ENCODE data around the gene SLC9A4.
A peak's percentile ranks its signal among the peaks of the same experiment; 100 is the strongest.

The SLC9A4 gene

DNA sequence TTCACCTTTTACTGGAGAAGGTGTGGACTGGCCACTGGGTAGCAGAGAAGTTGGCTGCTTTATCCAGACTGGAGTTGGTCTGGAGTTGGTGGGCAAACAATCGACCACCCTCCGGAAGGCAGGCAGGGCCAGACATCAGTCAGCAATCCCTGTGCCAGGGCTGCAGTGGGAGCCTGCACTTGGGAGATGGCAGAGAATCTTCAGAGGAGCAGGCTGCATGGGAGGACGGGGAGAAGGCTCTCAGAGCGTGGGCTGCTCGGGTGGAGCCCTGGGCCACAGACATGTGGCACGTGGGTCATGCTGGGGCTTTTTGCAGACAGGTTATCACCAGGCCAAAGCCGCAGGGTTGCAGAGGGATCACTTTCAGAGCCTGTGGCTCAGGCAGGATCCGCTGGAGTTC lies 29.6 kb downstream of the SLC9A4 start:
- DNase-seq: no peak

DNA sequence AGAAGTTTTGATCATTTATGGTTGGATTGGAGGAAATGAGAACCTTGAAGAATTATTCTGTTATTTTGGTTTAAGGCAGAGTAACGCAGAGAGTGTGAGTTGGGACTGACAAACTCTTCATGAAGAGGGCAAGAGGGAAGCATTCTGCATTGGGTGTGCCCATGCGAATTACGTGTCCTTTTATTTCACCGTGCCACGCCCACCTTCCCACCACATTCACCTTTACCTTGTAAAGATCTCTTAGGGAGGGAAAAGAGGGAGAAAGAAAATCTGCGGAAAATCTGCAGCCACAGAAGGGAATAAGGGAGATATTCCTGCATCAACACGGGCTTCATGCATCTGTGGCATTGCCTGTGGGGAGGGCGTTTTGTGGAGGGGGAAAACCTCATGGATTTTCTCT lies 31.8 kb downstream of the SLC9A4 start:
- no peak for DNase-seq

- no peak for DNase-seq
These were observed 32.3 kb downstream of the SLC9A4 start for GRCh38 chr2:102505290-102505689.

DNA sequence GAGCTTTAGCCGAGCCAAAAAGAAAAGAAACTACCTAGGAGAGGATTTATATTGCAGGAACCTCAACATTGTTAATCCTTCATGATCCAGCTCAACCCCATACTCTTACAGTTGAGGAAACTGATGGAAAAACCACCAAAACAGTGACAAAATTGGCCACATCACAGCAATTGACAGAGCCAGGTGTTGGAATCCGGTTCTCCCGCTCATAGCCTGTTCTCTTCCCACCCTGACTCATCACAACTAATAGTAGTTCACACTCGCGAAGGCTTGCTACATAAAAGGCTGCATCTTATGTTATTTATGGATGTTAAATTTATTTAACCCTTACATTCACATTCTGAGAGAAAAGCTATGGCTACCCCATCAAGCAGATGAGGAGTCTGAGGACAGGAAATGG lies 33.7 kb downstream of the SLC9A4 start:
- no peak for DNase-seq

GRCh38 chr2:102508863-102509262 lies 35.8 kb downstream of the SLC9A4 start:
- no peak for DNase-seq

GRCh38 chr2:102509749-102510148 lies 36.7 kb downstream of the SLC9A4 start:
- no peak for DNase-seq

DNA sequence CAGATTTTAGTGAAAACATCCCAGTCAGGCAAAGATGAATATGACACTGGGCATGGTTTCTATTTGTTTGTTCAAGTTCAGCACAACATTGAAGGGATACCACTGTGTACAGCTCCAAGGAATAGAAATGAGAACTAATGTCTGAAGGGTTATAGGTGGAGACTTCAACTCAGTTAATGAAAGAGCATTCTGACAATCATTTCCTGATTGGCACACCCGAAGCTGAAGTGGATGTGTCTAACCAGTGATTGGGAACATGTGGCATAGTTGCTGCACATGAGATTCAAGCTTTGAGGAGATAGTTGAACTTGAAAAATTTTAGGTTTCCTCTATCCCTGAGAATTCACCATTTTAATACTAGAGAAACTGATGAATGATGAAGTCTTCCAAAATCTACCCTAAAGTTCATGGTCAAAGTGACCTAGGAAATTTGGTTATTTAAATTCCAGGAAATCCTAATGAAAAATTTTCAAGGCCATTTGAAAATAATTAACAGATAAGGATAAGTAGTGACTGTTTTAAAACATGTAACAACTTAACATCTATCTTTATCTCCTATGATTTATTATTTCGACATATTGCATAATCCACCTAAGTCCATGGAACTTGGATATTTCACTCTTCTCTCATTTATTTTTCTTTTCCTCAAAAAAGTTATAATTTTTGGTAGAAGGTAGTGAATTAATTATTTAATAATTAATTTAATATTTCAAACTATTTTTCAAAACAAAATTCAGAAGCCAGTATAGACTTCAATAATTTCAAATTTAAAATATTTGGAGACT lies 38.0 kb downstream of the SLC9A4 start:
- DNase-seq: no peak

DNA sequence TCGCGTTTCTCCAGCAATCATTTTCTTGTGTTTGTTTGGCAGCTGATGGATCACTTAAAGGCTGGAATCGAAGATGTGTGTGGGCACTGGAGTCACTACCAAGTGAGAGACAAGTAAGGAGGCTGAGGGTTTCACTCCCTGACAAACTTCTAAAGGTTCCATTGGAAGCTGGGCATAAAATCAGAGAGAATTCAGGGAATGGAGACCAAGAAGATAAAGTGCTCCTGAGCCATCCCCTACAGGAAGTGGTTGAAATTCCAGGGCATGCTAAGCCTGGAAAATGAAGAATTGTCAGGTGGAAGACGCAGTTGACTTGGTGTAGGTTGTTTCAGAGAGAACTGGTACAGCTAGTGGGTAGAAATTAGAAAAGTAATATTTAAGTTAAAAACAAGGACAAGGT lies 39.1 kb downstream of the SLC9A4 start:
- DNase-seq: no peak

DNA sequence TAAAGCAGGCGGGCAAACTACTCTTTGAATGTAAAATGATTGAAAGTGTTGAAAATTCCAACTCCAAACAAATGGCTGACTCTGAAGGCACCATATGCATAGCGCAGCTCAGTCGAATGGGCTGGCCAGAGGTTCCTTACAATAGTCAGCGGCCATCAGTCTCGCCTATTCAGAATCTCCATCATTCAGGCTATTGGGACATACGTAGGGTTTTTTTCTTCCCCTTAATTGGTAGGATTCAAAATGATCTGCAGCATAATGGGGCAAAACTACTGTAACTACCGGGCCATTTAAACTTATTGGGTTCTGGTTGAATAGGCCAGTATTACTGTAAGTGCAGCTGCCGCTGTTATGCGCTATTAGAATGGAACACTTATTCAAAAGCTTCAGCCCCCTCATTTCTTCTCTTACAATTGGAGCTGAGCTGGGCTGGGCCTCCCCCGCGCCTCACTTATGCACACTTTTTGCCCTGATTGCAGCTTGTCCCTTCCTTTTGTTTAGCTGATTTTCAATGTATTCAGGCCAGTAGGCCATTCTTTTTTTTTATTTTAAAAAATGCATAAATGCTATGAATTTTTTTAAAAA lies 40.4 kb downstream of the SLC9A4 start:
- no peak for DNase-seq

DNA sequence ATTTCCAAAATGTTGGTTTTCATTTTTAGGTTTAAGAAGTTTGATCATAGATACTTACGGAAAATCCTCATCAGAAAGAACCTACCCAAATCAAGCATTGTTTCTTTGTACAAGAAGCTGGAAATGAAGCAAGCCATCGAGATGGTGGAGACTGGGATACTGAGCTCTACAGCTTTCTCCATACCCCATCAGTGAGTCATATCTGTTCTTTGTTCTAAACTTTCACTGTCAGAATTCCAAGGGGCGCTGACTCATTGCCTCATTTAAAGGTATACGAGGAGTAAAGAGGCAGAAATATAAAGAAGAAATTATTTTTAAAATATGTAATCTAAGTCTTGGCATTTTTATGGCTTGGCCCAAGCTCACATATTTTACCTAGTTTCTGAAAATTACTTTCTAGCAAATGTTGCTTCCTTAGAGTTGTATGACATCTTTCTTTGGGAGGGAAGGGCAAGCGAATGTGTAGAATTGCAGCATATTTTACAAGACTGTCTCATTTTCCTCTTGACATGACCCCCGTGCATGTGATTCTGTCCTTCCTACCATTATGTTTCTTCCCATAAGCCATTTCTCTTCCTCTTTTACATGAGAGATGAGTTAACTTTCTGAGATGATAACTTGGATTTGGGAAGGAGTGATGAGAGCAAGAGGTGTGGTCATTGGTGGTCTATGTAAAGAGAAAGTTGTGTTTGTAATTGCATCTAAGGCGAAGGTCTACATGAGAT lies 41.2 kb downstream of the SLC9A4 start:
- no peak for DNase-seq

GRCh38 chr2:102515851-102516250 lies 42.8 kb downstream of the SLC9A4 start:
- DNase-seq: no peak

GRCh38 chr2:102518170-102518569 lies 45.1 kb downstream of the SLC9A4 start:
- no peak for DNase-seq

DNA sequence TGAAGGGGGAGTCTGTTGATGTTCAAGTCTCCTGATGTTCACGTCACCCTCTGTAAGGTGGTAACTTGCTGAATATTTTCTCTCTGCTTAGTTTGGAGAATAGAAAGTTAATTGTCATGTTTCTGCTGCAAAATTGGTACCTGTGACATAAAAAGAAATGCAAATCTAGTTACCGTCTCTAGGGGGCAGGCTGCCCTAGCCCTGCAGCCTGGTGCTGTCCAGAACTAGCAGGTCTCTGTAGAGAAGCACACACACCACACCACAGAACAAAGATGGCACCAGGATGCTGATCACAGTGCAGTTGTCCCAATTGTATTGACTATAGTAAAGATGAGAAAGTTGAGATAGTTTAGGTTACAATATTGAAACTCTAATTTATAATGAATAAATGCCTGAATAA lies 47.0 kb downstream of the SLC9A4 start:
- peak in 1 of 2 donors; percentile 15 for DNase-seq

GRCh38 chr2:102520801-102521200 lies 47.8 kb downstream of the SLC9A4 start:
- DNase-seq: no peak

GRCh38 chr2:102522162-102522561 lies 49.1 kb downstream of the SLC9A4 start:
- DNase-seq: no peak

- no peak for DNase-seq
These were observed 49.9 kb downstream of the SLC9A4 start for GRCh38 chr2:102522890-102523289.

DNA sequence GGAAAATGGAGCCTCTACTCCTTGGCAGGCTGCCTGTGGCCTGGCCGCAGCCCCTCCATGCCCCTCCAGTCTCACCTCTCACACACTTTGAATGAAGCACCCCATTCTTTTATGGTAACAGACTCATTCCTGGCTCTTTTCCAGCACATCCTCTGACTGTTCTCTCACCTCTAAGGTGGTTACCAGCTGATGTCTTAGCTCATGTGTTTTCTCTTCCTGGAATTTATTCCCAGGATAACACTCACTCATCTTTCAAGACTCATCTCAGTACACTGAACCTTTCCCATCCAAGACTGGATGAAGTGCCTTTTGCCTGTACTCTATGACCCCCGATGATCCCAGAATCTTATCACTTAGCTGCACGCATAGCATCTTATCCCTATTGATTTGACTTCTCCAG lies 50.6 kb downstream of the SLC9A4 start:
- DNase-seq: no peak

DNA sequence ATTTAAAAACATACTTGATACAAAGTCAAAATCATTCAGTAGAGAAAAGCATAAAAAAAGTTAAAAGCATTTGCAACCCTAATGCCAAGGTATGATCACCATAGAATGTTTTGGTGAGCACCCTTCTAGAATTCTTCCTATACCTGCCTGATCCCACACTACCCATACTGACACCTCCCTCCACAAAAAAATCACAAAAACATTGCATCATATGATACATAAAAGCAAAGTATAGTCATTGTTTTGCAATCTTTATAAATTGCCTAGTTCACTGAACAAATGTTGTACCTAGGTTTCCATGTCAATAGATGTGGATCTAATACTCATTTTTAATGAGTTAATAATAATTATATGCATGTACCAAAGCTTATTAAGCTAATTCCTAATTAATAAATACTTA lies 54.1 kb downstream of the SLC9A4 start:
- DNase-seq: no peak

DNA sequence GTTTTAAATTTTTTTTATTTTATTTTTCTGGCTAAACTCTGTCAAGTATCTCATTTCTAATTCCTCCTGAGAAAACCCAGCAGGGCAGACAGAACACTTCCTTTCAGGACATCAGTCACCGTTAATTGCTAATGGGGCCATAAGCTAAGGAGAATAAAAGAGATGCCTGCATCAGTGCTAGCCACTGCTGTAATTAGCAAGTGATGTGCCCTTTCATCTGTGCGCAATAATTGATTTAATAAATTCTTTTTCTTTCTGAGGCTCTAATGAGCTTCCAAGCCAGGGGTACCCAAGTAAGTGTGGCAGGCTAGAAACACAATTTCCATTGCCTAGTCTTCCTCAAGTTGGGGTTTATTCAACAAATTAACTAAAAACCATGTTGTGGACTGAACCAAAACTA lies 65.5 kb downstream of the SLC9A4 start:
- DNase-seq: no peak

DNA sequence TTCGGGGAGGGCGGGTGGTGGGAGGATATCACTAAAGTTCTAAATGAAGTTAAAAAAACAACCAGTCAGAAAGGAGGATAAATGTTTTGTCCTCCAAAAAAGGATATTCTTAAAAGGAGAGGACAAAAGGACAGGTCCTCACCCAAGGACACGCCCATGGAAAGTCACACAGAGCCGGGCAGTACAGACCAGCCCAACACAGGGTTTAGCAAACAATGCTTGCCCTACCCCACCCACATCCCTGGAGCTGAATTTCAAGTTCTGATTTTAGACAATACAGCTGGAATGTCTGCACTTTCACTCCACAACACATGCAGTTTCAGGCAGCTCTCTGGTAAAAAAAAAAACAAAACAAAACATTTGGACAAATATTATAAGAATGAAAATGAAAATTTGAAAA lies 67.9 kb downstream of the SLC9A4 start:
- DNase-seq: no peak

GRCh38 chr2:102544182-102544581 lies 71.2 kb downstream of the SLC9A4 start:
- no peak for DNase-seq

DNA sequence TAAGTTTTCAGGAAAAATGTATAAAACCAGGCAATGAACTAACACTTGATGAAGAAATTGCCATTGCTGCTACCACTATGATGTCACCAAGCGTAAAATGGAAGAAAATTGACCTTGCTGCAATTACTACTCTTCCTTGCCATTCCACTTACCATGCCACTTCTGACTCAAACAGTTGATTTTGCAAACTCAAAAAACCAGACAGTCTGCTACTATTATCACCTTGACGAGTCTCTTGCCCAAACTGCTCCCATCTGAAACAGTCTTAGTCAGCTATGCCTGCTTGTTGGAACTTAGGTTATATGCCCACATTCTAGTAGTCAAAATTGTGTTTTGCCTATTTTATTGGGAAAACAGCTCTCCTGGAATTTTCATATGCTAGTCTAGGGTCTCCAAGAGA lies 74.4 kb downstream of the SLC9A4 start:
- DNase-seq: no peak

GRCh38 chr2:102549027-102549426 lies 76.0 kb downstream of the SLC9A4 start:
- DNase-seq: no peak

- DNase-seq: no peak
These were observed 77.1 kb downstream of the SLC9A4 start for GRCh38 chr2:102550151-102550550.

Data from stimulated activated CD4-positive, alpha-beta T cell treated with anti-CD3 and anti-CD28 coated beads, Interleukin-2, amount 100 ng/mL, for 48 hours (primary cell).